GM18520 (cell line): ENCODE results near the gene WSCD1.

Source experiments
- ATAC-seq: cut with Tn5 transposase; IDR thresholded peaks from one replicate; pipeline ENCODE4 v1.9.1; 2021; ENCODE audit not compliant: unreplicated experiment

WSCD1 gene

DNA sequence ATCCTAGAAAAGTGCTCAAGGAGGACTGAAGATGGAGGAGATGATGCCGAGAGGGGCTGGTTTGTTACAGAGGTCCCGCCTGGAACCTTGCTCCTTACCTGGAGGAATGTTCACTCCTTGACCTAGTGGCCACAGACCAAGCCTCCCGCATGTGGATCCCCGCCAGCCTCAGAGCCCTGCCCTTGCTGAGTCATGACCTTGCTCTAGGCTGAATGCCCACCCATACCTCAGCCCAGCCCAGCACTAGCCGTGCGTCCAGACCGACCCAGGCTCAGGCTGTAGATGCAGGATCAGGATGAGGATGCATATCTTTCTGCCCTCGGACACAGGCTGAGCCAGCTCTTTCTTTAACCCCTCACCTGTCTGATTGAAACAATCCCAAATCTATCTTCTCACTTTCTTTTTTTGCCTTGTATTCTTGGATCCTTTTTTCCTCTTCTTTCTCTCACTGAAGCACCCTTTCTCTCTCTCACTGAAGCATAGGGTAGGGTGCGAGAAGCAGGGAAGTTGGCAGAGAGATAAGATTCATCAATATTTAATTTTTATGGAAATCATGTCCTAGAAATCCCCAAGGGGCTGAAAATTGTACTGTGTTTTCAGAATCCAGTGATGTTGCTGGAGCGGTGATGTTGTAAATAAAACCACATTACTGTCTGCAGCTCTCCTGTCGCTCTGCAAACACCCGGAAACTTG lies 34.9 kb downstream of the WSCD1 start:
- ATAC-seq = no peak

DNA sequence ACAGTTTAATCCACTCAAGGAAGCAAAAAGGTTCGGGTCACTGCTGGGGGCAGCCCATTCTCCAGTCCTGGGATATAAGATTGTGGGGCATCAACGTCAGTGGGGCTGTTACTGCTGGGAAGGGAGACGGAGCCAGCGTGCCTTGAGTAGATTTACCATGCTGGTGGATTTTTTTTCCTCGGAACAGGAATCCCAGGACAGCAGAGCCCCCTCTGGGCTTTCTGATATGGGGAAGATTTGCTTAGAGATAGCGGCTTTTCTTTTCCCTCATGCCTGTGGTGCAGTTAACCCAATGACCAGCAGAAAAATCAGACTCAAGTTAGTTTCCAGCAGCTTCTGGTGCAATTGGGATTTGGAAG lies 35.4 kb downstream of the WSCD1 start:
- ATAC-seq = no peak

DNA sequence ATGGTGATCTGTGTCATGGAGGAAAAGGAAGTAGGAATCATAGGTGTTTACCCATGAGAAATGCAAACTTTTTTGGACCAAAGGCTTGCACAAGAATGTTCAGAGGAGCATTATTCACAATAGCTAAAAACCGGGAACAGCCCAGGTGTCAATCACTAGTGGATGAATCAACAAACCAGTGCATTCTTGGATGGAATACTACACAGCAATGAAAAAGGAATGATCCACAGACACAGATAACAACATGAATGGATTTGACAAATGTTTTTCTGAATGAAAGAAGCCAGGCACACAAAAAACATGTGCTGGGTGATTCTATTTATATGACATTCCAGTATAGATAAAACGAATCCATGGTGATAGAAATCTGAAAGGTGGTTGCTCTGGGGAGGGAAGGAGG lies 36.0 kb downstream of the WSCD1 start:
- ATAC-seq = no peak

DNA sequence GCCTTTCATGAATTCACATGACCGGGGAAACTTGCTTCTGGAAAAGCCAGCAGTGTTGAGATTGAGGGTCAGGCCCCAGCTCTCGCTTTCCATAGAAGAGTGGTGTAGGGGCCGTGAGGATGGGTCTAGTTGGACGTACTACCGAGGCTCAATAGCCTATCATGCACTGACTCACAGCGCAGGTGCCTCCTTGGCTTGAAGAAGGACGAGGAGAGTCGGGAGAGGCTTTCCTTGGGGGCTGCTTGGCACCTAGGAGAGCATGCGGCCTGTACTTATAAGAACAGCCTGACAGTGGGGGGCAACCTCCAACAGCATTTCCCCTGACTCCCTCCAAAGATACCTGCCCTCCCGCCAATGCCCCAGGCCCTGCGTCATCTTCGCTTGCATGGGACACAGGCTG lies 37.6 kb downstream of the WSCD1 start:
- no peak for ATAC-seq

DNA sequence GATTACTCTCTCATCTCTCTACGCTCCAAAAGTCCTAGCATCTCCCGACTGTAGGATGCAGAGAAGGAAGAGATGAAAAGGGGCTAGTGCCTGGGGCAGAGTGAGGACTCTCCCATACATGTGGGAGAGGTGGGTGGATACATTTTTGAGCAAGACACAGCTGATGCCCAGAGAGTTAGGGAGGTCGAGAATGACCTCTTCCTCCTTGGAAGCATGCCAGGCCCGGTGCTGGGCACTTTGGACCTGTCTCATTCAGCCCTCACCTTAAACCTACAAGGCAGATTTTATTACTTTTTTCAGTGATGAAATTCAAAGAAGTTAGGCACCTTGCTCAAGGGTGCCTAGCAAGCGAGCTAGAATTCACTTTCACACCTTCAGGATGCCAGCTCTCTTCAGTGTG lies 38.2 kb downstream of the WSCD1 start:
- no peak for ATAC-seq

DNA sequence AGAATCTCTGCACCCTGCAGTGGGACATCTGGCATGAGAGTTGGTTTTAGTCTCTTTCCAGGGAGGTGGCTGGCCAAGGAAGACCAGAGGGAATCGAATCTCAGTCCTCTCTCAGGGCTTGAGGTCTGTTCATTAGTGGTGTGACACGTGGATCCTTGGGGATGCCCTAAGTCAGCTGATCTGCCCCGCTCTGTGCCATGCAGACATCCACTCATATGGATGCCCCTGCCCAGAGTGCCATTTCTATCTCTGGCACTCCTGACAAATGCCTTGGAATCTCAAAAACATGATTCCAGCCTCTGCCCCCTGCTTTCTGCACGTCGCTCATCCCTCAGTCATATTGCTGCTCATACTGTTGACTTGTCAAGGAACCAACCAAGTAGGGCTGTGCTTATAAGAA lies 38.8 kb downstream of the WSCD1 start:
- no peak for ATAC-seq

DNA sequence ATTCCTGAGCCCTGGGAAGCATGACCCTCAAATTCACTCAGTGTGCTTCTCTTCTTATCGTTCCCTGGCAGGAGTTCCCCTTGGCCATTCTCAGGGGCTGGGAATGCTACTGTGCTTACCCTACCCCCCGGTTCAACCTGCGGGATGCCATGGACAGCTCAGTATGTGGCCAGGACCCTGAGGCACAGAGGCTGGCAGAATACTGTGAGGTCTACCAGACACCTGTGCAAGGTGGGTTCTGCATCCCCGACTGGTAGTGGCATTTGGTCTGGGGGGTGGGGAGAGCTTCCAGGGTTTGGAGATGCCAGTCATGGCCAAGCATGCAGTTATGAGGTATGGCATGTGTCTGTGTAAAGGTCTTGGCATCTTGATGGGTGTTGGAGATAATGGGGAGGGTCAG lies 39.4 kb downstream of the WSCD1 start:
- no peak for ATAC-seq

DNA sequence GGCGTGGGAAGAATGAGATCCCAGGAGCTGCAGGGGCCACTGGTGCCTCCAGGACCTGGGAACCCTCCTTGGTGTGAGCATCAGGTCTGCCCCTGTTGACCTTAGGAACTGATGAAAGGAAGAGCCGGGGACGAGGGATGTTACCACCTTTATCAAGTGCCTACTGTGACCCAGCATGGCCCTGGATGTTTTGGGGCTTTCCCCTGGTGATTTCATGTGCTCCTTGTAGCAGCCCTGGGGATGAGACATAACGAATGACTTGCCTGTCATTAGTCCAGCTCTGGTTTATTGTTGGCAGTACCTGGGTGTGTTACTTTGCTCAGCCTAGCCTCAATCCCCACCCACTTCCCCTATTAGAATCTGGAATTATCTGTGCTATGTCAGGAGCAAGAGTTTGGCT lies 39.9 kb downstream of the WSCD1 start:
- ATAC-seq = no peak

DNA sequence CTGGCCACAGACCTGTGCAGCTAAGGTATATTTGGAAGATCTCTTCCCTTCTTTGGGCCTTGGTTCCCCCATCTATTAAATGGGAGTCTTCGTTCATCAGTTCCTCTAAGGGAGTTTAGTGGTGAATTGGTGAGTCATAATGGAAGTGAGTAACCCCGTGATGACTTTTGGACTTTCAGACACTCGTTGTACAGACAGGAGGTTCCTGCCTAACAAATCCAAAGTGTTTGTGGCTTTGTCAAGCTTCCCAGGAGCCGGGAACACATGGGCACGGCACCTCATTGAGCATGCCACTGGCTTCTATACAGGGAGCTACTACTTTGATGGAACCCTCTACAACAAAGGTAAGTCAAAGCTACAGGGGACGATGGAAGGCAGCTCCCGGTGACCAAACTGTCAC lies 40.4 kb downstream of the WSCD1 start:
- ATAC-seq = no peak

DNA sequence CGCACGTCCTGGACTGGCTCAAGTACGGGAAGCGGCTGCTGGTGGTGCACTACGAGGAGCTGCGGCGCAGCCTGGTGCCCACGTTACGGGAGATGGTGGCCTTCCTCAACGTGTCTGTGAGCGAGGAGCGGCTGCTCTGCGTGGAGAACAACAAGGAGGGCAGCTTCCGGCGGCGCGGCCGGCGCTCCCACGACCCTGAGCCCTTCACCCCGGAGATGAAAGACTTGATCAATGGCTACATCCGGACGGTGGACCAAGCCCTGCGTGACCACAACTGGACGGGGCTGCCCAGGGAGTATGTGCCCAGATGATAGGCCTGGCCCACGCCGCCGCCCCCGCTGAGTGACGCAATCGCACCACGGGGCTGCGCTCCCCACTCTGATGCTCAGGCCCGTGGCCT lies 50.2 kb downstream of the WSCD1 start:
- no peak for ATAC-seq

DNA sequence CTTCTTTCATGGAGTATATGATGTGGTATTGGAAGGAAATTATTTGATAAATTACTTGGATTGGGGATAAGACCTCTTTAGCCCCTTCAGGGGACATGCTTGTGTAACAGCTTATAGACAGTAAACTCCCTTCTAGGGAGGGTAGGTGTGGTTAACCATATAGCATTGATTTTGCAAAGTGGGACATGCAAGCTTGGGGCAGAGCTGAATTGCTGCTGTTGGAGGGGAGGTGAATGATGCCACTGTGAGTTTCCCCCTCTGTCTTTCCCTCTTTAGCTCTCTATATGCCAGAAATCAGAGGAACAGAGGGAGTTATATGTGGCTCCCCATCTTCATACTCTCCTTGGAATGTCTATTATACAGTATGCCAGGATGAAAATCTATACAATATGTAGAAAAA lies 54.7 kb downstream of the WSCD1 start:
- ATAC-seq = no peak

DNA sequence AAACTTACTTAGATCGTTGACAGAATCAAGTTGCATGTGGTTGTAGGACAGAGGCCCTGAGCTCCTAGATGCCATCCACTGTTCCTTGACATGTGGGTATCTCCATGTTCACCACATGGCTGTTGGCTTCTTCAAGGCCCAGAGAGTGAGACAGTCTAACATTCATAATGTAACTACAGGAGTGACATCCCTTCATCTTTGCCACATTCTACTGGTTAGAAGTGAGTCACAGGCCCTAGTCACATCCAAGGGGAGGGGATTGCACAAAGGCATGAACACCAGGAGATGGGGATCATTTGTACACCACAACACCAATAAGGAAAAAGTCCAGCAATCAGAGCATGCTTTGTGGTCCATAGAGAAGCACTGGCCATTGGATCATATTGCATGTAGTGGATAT lies 56.6 kb downstream of the WSCD1 start:
- no peak for ATAC-seq

DNA sequence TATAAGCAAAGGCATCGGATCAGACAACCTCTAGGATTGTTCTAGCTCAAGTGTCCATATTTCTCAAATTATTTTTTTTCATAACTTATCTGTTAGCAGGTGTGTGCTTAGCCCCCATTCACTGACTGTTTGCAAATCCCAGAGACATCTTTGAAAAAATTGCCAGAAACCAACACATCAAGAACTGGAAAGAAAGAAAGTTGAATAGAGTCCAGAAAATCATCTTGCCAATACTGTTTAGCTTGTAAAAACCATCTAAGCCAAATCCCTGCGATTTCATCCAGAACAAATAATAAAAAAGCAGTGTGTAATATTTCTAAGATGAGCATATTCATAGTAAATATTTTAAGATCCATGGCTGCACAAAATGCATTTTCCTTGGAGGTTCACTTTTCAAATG lies 64.5 kb downstream of the WSCD1 start:
- ATAC-seq = no peak

DNA sequence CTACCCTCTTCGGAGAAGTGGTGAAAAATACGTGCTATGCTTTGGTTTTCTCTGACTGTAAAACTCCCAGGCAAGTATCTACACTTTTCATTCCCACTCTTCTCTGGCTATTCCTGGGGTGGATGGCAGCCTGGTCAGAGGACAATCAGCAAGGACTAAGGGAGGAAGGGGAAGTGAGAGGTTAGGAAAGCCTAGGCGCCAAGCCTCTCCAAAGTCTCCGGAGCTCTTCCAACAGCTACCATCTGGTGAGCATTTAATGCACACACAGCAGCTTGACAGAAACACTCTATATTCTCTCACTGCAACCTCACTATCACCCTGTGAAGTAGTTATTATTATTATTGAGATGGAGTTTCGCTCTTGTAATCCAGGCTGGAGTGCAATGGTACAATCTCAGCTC lies 65.1 kb downstream of the WSCD1 start:
- ATAC-seq = no peak

DNA sequence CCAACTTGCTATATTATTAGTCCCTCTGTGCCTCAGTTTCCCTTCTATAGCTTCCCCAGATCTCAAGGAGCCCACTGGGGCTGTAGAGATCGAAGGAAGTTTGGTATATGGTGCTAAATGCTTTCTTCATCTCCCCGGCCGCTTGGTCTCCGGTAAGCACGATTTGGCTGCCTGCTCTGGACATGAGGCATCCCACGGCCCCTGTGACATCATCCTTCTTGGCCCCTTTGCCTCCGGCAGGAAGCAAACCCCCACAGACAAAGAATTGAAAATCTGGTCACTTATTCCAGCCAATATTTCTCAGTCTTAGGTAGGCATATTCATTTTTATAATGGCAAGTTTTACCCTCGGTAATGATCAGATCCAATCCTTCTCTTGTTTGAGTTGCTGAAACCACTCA lies 65.8 kb downstream of the WSCD1 start:
- no peak for ATAC-seq

DNA sequence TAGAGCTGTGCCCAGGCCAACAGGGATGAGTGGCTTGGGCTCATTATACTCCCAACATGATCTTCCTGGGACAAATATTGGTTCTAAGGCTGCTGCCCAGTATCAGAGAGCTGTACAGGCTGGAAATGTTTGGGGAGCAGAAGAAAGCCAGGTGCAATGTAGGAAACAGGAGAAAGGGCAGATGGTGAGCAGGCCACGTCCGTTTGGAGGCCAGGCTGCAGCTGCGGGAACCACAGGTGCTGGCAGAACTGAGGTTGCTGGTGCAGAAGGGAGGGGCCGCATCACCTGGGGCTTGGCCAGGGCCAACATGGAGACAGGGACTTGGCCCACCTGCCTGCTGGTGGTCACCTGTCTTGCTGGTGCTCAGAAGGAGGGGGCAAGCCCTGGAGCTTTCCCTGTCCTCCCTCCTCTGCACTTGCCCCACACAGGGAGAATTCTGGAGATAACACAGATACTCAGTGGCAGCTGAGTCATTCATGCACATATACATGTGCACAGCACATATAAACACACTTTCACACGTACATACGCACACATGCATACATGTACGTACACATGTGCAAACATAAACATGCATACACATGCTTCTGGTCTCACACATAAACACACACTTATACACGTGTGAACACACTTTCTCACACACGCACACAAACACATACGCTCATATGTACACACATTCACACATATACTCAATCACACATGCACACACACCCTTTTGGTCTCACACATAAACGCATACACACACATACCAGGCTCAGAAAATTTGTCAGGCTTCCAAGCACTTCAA lies 67.7 kb downstream of the WSCD1 start:
- no peak for ATAC-seq

DNA sequence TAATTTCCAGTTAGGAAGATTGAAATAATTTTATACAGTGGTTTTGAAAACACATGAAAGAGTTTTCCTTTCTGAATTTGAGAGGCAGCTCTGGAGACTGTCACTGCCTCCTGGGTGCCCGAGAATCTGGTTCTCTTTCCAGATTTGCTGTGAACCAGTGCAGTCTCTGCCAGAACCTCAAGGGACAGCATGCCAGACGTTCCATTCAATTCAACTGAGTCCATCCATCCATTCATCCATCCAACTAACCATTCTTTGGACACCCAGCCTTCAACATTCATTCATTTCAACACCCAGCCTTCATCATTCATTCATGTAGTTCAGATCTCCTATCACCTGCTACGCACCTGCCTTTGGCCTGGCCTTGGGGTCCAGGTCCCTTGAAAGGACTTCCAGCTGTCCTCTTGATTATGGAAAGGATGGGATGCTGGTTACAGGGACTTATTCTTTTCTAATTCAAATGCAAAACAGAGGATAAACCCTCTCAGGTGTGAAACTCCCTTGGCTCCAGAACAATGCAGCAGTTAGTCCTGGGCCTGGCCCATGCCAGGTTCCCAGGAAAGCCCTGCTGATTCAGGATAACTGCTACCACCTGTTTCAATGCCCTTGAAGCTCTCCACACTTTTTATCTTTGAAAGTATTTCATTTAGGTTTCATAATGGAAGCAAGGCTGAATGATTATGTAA lies 68.7 kb downstream of the WSCD1 start:
- no peak for ATAC-seq

DNA sequence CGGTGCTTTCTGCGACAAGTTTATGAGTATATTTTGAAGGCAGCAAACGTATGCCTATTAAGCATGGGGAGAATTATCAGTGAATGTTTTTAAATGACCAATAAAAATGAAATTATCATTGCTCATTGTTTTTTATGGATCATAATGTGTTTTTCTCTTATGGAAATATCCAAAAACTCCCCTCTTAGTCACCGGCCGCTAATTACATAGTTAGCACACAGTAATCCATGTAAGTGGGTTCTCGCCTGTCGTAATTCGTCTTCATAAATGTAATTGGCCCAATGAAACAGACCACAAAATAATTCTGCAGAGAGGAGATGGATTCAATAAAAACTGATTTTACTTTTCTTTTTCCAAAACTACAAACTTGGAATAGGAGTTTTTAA lies 69.3 kb downstream of the WSCD1 start:
- ATAC-seq = no peak

DNA sequence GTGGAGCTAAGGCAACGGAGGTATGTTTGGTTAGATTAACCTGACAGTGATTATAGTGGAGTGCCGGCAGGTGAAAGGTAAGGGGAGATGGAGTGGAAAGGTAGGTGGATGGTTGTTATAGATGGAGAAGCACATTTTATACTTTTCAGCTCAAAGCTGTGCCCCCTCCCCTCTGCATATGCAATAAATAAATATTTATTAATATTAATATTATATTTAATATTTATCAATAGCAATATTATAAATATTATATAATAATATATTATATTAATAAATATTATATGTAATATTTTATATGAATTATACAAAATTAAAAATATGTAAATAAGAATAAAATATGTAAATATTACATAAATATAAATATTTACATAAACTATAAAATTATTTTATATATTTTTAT lies 70.0 kb downstream of the WSCD1 start:
- ATAC-seq = no peak

DNA sequence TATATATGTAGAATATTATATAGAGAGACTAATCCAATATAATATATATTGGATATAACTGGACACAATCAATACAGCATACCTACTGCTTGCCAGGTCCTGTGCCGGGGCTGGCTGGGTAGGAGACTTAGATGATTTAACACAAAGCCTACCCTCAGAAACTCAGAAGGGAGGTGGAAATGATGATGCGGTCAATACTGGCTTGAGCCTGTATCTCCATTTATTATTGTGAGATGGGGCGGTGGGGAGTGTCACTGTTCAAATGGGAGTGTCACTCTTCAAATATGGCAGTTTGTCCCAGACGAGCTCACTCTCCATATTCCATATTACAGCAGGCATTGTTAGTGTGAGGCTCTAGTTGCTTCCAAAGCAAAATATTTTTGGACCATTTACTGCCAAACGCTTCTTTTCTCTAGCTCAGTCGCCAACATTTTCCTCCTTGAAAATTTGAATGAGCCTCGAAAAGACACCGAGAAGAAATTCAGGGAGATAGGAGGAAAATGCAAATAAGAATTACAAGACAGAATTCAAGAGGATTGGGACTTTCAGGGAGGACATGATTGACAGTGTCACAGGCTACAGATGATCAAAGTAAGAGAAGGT lies 70.7 kb downstream of the WSCD1 start:
- ATAC-seq = no peak

DNA sequence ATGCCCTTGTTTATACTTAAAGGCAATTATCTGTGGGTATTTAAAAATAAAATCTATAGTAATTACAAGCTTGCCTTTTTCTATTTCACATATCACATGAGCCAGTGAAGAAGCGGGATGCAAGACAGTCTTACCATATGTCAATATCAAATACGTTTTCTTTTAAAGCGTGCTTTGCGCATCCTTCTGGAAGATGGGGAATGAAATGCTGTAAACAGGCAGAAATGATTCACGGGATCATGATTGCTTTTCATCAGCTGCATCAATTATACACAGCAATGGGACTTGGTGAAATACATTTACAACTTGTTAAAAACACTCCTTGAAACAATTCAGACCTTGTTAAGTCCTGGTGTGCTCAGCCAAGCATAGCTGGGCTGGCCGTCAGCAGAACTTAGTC lies 72.5 kb downstream of the WSCD1 start:
- no peak for ATAC-seq

DNA sequence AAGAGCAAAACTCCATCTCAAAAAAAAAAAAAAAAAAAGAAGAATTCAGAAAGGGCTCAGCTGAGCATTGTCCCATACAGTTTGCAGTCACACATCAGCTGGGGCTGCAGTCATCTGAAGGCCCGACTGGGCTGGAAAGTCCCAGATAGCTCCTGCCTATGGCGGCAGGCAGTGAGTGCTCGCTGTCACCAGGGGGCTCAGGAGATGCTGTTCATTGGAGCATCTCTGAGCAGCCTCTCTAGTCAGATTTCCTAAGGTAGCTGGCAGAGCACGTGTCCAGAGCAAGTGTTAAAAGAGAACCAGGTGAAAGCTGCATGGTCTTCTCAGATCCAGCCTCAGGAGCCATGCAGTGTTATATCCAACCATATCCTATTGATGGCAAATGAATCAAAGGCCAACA lies 75.8 kb downstream of the WSCD1 start:
- ATAC-seq = no peak
